Subcutaneous adipose tissue (tissue), 4 donors: ENCODE measurements around the gene LRMDA. TPM values are rescaled to one million over a fixed set of nuclear protein-coding genes. Genes with fewer than 3 reads are reported as not detected.

Source experiments
- total RNA-seq, 4 donors: library from RNA; depleted of rRNA; stranded (reverse); fragments of >200 nt; gene quantifications; one replicate each; pipeline ENCODE4 v1.1.0, GENCODE V29; 2016
- TF ChIP-seq, protein P1 (sequence below): fragments of 450-650 bp; IDR thresholded peaks from one replicate; pipeline ENCODE4 v1.5.1; 2016; ENCODE audit warnings: low read depth, mild to moderate bottlenecking, control low read depth, antibody characterized with exemption, moderate library complexity

LRMDA gene
- total RNA-seq, 4 donors from 2014 or later: 17.4 to 92.1 (median 22.8) TPM

- TF ChIP-seq, protein P1, sequence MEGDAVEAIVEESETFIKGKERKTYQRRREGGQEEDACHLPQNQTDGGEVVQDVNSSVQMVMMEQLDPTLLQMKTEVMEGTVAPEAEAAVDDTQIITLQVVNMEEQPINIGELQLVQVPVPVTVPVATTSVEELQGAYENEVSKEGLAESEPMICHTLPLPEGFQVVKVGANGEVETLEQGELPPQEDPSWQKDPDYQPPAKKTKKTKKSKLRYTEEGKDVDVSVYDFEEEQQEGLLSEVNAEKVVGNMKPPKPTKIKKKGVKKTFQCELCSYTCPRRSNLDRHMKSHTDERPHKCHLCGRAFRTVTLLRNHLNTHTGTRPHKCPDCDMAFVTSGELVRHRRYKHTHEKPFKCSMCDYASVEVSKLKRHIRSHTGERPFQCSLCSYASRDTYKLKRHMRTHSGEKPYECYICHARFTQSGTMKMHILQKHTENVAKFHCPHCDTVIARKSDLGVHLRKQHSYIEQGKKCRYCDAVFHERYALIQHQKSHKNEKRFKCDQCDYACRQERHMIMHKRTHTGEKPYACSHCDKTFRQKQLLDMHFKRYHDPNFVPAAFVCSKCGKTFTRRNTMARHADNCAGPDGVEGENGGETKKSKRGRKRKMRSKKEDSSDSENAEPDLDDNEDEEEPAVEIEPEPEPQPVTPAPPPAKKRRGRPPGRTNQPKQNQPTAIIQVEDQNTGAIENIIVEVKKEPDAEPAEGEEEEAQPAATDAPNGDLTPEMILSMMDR: no peak
These were observed 118.8 kb downstream of the LRMDA start for GRCh38 chr10:75550191-75550590.

DNA sequence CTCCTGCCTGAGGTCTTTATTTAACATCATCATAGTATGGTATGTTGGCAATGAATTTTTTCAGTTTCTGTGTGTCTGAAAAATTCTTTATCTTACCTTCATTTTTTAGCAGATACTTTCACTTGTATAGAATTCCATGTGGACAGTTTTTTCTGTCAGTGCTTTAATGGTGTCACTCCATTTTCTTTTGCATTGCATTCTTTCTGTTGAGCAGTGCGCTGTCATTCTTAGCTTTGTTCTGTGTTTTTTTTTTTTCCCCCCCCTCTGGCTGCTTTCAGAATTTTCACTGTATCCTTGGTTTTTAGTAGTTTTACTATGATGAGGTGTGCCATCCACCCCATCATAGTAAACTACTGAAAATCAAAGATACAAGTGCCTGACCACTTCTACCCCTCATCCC is 120.7 kb downstream of the LRMDA start:
- TF ChIP-seq, protein P1: no peak

GRCh38 chr10:75553550-75553949 is 122.1 kb downstream of the LRMDA start:
- TF ChIP-seq, protein P1: no peak

GRCh38 chr10:75555323-75555722 is 123.9 kb downstream of the LRMDA start:
- TF ChIP-seq, protein P1: no peak

- TF ChIP-seq, protein P1: no peak
These were observed 124.9 kb downstream of the LRMDA start for GRCh38 chr10:75556320-75556719.

GRCh38 chr10:75565286-75566251 is 134.1 kb downstream of the LRMDA start:
- TF ChIP-seq, protein P1: no peak

GRCh38 chr10:75568450-75569130 is 137.2 kb downstream of the LRMDA start:
- TF ChIP-seq, protein P1: no peak
